HFFc6 (cell line): Measurements from ENCODE around the gene FOXP1. TPM values are rescaled to one million over a fixed set of nuclear protein-coding genes. Genes with fewer than 3 reads are reported as not detected.

ENCODE experiments used
- DNase-seq: peaks from one replicate; pipeline ENCODE4 v3.0.0-alpha.2; 2018
- H3K27ac Mint-ChIP-seq: 2 replicates; pipeline ENCODE4 v1.8.0; 2020; ENCODE audit warnings: mild to moderate bottlenecking, mixed read lengths
- H3K27me3 Mint-ChIP-seq: 2 replicates; pipeline ENCODE4 v1.8.0; 2021; ENCODE audit warnings: mild to moderate bottlenecking, moderate library complexity, mixed read lengths; ENCODE audit not compliant: insufficient read depth
- H3K36me3 Mint-ChIP-seq: 2 replicates; pipeline ENCODE4 v1.8.0; 2021; ENCODE audit warnings: low read depth, mixed read lengths
- H3K4me1 Mint-ChIP-seq: 2 replicates; pipeline ENCODE4 v1.8.0; 2020; ENCODE audit warnings: low read depth, mixed read lengths
- H3K4me3 Mint-ChIP-seq: 2 replicates; pipeline ENCODE4 v1.8.0; 2020; ENCODE audit warnings: mild to moderate bottlenecking, moderate library complexity, mixed read lengths
- H3K9me3 Mint-ChIP-seq: 2 replicates; pipeline ENCODE4 v1.8.0; 2020; ENCODE audit warnings: mild to moderate bottlenecking, mixed read lengths
- total RNA-seq, 6 experiments: library from RNA; stranded (reverse); fragmentation: NEBNext Ultra II Directional; extraction: Animal tissue kit (Norgen Biotek cat#: 25700); gene quantifications; 2 replicates in 1 of 6; 3 replicates in 5 of 6; pipeline ENCODE4 v1.2.3, GENCODE V29; 2021
- TF ChIP-seq, protein P1 (sequence below): fragments of 200-600 bp; sonication (generic); IDR thresholded peaks from 2 replicates; pipeline ENCODE4 v1.5.0; 2021; ENCODE audit warnings: antibody characterized with exemption, mild to moderate bottlenecking

FOXP1 gene
- total RNA-seq, 6 experiments from 2014 or later = 32.2 to 59.3 (median 52.0) TPM

GRCh38 chr3:71548705-71549384 is 34.7 kb downstream of the FOXP1 start:
- Mint-ChIP-seq H3K4me1 (peaks cover 48% of the 10 kb centered on the region), H3K9me3 (no peaks in the 10 kb centered on the region), H3K27me3 (no peaks in the 10 kb centered on the region), H3K36me3 (peaks cover 7% of the 10 kb centered on the region; the same call in 1 of the 2 replicates), H3K4me3 (no peak overlapping the region), H3K27ac (no peak overlapping the region)
- DNase-seq = no peak
- TF ChIP-seq, protein P1, sequence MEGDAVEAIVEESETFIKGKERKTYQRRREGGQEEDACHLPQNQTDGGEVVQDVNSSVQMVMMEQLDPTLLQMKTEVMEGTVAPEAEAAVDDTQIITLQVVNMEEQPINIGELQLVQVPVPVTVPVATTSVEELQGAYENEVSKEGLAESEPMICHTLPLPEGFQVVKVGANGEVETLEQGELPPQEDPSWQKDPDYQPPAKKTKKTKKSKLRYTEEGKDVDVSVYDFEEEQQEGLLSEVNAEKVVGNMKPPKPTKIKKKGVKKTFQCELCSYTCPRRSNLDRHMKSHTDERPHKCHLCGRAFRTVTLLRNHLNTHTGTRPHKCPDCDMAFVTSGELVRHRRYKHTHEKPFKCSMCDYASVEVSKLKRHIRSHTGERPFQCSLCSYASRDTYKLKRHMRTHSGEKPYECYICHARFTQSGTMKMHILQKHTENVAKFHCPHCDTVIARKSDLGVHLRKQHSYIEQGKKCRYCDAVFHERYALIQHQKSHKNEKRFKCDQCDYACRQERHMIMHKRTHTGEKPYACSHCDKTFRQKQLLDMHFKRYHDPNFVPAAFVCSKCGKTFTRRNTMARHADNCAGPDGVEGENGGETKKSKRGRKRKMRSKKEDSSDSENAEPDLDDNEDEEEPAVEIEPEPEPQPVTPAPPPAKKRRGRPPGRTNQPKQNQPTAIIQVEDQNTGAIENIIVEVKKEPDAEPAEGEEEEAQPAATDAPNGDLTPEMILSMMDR = no peak

- Mint-ChIP-seq H3K27me3 (no peaks in the 10 kb centered on the region), H3K27ac (no peak overlapping the region), H3K4me1 (peaks cover 61% of the 10 kb centered on the region), H3K36me3 (peaks cover 7% of the 10 kb centered on the region; the same call in 1 of the 2 replicates), H3K9me3 (no peaks in the 10 kb centered on the region), H3K4me3 (no peak overlapping the region)
- no peak for DNase-seq
- TF ChIP-seq, protein P1 = no peak
These were observed 36.0 kb downstream of the FOXP1 start for GRCh38 chr3:71547249-71548198.

DNA sequence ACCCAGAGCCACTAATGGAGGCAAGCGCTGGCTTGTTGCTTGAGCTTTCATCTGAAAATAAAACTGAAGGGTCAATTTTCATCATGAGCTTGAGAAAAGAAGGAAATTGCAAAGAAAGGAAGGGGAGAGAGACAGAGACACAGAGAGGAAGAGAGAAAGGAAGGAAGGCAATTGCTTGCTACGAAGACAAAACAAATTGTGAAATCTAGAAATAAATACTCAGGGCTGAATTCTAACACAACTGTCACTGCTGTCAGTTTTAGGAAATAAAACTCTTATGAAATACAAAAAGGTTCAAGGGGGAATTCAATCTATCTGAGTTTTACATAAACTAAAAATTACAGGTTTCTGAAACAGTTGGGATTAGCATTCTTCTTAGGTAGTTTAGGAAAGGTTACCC is 36.7 kb downstream of the FOXP1 start:
- H3K4me3 Mint-ChIP-seq = no peak overlapping the region
- H3K27me3 Mint-ChIP-seq = no peaks in the 10 kb centered on the region
- DNase-seq = no peak
- H3K36me3 Mint-ChIP-seq = peaks cover 7% of the 10 kb centered on the region; the same call in 1 of the 2 replicates
- H3K27ac Mint-ChIP-seq = no peak overlapping the region
- no peaks in the 10 kb centered on the region for H3K9me3 Mint-ChIP-seq
- TF ChIP-seq, protein P1 = no peak
- H3K4me1 Mint-ChIP-seq = peaks cover 64% of the 10 kb centered on the region

DNA sequence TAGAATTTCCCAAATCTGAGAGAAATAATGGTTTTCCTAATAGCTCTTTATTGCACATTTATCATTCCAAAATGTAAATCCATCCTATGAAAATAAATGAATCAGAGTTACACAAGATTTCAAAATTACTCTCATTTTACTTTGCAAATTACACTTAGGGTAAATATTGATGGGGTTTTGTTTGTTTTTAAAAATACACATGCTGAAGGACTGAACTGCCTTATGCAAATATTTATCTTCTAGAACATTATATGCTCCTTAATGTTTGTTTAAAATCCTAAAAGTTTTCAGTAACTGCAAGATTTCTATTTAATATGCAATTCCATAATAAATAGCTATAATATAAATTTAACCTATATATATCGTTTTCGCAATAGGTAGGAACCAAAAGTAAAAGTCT is 38.2 kb downstream of the FOXP1 start:
- peaks cover 64% of the 10 kb centered on the region for H3K4me1 Mint-ChIP-seq

DNA sequence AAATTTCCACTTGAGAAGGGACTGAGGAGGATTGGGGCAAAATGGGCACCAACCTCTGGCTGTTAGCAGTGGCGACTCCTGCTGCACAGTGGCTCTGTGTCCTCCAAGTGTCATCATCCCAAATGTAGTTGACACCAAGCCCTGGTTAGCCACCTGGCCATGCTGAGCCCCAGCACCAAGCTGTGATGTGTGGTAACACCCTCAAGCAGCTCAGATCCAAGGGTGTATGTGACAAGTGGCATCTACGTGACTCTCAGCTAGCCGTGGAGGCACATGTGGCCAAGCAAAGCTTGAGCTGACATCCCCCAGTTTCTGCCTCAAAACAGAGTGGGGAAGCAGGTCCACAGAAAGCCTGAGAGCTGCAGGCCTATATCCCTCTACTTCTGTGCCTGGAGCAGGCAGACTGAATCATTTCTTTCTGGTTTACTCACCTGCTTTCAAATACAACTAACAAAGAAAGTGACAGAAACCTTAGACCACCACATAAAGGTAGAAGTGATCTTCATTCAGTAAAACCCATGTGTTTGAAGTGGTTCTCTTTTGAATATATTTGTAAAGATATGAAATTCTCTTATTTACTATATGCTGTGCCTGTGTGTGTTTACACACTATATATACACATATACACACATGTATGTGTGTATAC is 40.0 kb downstream of the FOXP1 start:
- Mint-ChIP-seq H3K9me3 (no peaks in the 10 kb centered on the region), H3K36me3 (peaks cover 7% of the 10 kb centered on the region; the same call in 1 of the 2 replicates), H3K27me3 (no peaks in the 10 kb centered on the region), H3K27ac (peak overlapping the region; percentile 92), H3K4me3 (no peak overlapping the region; the same call in 1 of the 2 replicates), H3K4me1 (peaks cover 57% of the 10 kb centered on the region)
- TF ChIP-seq, protein P1 = no peak
- DNase-seq = no peak

More for the DNA sequence above, 38.2 kb downstream of the FOXP1 start:
- Mint-ChIP-seq H3K9me3 (no peaks in the 10 kb centered on the region), H3K36me3 (peaks cover 7% of the 10 kb centered on the region; the same call in 1 of the 2 replicates), H3K27me3 (no peaks in the 10 kb centered on the region), H3K4me3 (no peak overlapping the region), H3K27ac (no peak overlapping the region)
- no peak for DNase-seq
- TF ChIP-seq, protein P1 = no peak
